NB4 (cell line): Measurements from ENCODE around the gene HDGFL2.

Source experiments
- CTCF ChIP-seq: IDR thresholded peaks from one replicate; pipeline ENCODE4 v1.5.1; 2012; ENCODE audit warnings: low read depth, low read length
- MAX ChIP-seq: IDR thresholded peaks from 2 replicates; pipeline ENCODE4 v1.6.1; 2011; ENCODE audit warnings: low read depth, low read length

GRCh38 chr19:4548238-4548584, 76.1 kb downstream of the HDGFL2 start:
- TF ChIP-seq CTCF: no peak
- no peak for TF ChIP-seq MAX
